Islet of Langerhans (tissue), 1 donor: ENCODE results near the gene PTPN6.

ENCODE experiments used
- FAIRE-seq: peaks from one replicate; lab custom pipeline; 2011; peaks lifted over from hg19 to GRCh38; lab: Jason Lieb, UNC

PTPN6 gene

DNA sequence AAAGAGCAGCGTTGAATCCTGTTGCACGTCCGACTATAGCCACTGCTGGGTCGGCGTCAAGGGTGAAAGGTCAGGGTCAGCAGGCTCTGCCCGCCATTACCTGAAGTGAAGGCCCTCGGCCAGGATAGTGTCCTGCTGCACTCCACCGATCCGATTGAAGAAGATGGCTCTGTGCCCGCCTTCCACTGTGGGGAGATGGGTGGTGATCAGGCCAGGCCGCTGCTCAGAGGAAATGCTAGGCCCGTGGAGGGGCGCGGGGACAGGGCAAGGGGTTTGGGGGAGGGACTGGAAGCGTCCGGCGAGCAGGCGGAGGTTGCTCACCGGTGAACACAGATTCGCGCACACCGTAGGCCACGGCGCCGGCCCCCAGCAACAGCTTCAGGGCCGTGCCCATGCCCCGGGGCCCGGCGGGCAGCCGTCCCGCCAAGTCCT is 19.0 kb downstream of the PTPN6 start:
- no peak for FAIRE-seq

- FAIRE-seq = no peak
These were observed 23.0 kb downstream of the PTPN6 start for GRCh38 chr12:6974180-6974579.

GRCh38 chr12:6975297-6976032 is 24.3 kb downstream of the PTPN6 start:
- FAIRE-seq = no peak

- FAIRE-seq = no peak
These were observed 26.5 kb downstream of the PTPN6 start for GRCh38 chr12:6977653-6978052.

- FAIRE-seq = no peak
These were observed 27.0 kb downstream of the PTPN6 start for GRCh38 chr12:6978188-6978587.

GRCh38 chr12:6978611-6979011 is 27.5 kb downstream of the PTPN6 start:
- FAIRE-seq = no peak

DNA sequence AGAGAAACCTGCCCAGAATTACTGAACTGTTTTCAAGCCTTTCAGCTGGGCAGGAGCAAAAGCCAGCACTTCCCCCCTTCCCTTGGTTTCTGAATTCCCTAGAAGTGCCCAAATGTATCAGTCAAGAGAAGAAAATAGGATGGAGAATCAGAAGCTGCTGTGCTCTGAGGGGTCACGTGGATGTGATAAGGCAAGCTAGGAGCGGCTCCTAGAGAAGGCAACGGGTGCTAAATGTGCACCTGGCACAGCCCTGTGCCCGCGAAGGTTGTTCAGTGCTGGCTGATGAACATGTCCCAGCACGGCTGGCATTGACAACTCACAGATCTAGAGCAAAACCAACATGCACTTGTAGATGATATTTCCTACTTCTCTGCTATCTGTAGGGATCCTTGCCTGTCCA is 27.9 kb downstream of the PTPN6 start:
- no peak for FAIRE-seq

- FAIRE-seq = no peak
These were observed 28.3 kb downstream of the PTPN6 start for GRCh38 chr12:6979453-6979852.

DNA sequence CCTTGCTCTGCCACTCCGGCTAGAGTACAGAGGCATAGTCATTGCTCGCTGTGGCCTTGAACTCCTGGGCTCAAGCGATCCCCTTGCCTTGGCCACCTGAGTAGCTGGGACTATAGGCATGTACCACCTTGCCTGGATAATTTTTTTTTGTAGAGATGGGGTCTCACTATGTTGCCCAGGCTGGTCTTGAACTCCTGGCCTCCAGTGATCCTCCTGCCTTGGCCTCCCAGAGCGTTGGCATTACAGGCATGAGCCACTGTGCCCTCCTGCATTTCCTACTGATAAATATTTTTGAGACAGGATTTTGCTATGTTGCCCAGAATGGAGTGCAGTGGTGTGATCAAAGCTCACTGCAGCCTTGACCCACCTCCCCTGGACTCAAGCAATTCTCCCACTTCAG is 28.9 kb downstream of the PTPN6 start:
- FAIRE-seq = no peak

- FAIRE-seq = no peak
These were observed 29.6 kb downstream of the PTPN6 start for GRCh38 chr12:6980740-6981139.

- FAIRE-seq = no peak
These were observed 30.2 kb downstream of the PTPN6 start for GRCh38 chr12:6981152-6982052.

- no peak for FAIRE-seq
These were observed 31.4 kb downstream of the PTPN6 start for GRCh38 chr12:6982532-6982931.

DNA sequence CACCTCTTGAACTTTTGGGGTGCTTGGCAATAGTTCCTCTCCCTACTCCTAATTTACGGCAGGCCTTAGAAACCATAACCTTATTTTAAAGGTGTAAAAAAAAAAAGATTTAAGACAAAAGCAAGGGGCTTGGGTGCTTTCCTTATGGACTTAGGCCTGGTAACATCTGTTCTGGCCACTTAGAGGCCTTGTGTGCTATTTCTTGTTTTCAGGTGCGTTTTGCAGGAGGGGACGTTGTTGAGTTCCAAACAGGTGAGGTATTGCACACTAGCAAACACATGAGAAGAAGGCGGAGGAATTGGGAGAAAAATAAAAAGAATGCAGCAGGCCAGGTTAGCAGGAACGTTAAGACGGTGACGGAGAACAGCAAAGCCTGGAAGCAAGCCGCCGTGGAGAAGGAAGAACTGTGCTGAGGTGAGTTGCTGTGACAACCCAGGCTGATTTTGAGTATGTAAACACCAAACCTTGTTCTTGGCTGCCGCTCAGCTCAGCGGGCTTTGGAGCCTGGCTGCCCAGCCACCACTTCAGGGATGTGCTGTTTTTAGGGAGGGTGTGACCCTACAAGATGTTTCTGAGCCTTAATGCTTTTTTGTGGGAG is 36.9 kb downstream of the PTPN6 start:
- FAIRE-seq = peak; percentile 90

GRCh38 chr12:6996040-6996441 is 44.9 kb downstream of the PTPN6 start:
- FAIRE-seq = no peak

GRCh38 chr12:6998715-6999451 is 47.7 kb downstream of the PTPN6 start:
- FAIRE-seq = no peak

- no peak for FAIRE-seq
These were observed 50.9 kb downstream of the PTPN6 start for GRCh38 chr12:7001921-7002591.

GRCh38 chr12:7004287-7004803 is 53.2 kb downstream of the PTPN6 start:
- no peak for FAIRE-seq

DNA sequence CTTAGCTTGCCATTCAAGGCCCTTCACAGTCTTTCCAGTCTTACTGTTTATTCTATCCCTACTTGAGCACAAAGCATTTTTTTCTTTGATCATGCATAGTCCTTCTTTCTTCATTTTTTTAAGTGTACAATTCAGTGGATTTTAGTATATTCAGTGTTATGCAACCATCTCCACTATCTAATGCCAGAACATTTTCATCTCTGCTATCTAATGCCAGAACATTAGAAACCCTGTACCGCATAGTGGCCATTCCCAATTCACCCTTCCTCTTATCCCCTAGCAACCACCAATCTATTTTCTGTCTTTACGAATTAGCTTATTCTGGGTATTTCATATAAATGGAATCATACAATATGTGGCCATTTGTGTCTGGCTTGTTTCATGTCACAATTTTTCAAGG is 53.7 kb downstream of the PTPN6 start:
- no peak for FAIRE-seq

DNA sequence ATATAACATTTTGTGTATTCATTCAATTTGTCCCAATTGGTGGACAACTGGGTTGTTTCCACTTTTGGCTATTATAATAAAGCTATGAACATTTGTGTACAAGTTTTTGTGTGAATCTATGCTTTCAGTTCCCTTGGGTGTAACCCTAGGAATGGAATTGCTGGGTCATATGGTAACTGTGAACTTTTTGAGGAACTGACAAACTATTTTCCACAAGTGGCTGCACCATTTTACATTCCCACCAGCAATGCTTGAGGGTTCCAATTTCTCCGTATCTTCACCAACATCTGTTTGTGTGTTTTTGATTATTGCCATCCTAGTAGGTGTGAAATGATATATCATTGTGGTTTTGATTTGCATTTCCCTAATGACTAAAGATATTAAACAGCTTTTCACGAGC is 54.2 kb downstream of the PTPN6 start:
- no peak for FAIRE-seq

GRCh38 chr12:7006639-7007038 is 55.5 kb downstream of the PTPN6 start:
- FAIRE-seq = no peak

DNA sequence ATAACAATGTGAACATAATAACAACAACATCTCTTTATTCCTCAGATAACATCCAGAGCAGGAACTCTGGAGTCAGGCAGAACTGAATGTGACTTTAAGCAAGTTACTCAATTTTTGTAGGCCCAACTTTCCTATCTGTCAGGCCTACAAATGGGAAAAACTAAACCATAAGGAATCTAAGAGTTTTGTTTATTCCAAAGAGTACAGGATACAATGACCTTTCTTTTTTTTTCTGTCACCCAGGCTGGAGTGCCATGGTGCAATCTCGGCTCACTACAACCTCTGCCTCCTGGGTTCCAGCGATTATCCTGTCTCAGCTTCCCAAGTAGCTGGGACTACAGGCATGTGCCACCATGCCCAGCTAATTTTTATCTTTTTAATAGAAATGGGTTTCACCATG is 57.7 kb downstream of the PTPN6 start:
- no peak for FAIRE-seq

DNA sequence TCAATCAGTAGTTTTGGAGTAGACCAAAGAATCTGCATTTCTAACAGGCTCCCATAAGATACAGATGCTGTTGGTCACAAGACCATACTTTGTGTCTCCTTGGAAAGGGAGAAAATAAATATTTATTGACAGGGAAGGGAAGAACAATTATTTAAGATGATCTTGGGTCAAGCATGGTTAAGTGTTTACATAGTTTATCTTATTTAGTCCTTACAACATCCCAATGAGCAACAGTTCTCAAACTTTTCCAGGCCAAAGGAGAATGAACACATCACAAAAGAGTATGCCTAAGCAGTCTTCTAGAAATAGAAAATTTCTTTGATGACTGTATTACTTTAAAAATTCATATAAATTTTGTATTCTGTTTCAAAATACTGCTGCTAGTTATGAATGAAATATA is 58.4 kb downstream of the PTPN6 start:
- no peak for FAIRE-seq
